OCI-M2 (cell line): ENCODE results near the gene ACSL4.
"Not testable (repeated sequence)": the region's sequence is repeated elsewhere in the genome, so short reads cannot be mapped to it uniquely, and the experiment has no call there.

Source experiments
- DNase-seq: peaks from one replicate; lab custom pipeline; 2025; ENCODE audit not compliant: unreplicated experiment; lab: John Stamatoyannopoulos, UW

ACSL4 gene

GRCh38 chrX:109672239-109672638 lies 60.8 kb downstream of the ACSL4 start:
- DNase-seq = no peak

DNA sequence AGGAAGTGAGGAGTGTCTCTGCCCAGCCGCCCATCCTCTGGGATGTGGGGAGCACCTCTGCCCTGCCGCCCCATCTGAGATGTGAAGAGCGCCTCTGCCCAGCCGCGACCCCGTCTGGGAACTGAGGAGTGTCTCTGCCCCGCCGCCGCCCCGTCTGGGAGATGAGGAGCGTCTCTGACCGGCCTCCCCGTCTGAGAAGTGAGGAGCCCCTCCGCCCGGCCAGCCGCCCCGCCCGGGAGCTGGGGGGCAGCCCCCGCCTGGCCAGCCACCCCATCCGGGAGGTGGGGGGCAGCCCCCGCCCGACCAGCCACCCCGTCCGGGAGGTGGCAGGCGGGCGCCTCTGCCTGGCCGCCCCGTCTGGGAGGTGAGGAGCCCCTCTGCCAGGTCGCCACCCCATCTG lies 61.9 kb downstream of the ACSL4 start:
- DNase-seq = not testable (repeated sequence)

DNA sequence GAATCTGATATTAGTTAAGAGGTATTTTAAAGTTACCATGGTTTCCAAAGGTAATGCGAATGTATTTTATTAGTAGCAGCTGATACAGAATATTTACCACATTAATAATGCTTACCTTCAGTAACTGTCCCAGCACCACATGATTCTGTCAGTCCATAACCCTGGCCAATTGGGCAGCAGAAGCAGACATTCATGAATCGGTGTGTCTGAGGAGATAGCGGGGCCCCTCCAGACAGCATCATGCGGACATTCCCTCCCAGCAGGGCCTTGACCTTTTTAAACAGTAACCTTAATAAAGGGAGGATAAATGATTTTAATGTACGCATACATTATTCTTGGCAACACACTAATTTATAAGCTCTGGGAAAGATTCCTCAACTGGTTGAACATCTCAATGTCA lies 65.1 kb downstream of the ACSL4 start:
- no peak for DNase-seq

DNA sequence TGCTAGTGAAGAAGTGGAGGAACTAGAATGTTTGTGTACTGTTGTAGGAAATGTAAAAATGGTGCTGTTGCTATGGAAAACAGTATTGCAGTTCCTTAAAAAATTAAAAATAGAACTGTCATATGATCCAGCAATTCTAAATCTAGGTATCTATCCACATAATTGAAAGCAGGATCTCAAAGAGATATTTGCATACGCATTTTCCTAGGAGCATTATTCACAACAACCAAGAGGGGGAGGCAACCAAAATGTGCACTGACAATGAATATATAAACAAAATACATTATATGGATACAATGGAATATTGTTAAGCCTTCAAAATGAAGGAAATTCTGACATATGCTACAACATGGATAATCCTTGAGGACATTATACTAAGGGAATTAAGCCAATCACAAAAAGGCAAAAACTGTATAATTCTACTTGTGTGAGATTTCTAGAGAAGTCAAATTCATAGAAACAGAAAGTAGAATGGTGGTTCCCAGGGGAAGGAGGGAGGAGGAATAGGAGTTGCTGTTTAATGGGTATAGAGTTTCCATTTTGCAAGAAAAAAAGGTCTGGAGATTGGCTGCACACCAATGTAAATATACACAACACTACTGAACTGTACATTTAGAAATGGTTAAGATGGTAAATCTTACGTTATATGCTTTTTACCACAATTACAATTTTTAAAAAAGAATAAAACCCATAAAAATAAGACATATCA lies 72.5 kb downstream of the ACSL4 start:
- no peak for DNase-seq

GRCh38 chrX:109658391-109658790 lies 74.7 kb downstream of the ACSL4 start:
- no peak for DNase-seq

DNA sequence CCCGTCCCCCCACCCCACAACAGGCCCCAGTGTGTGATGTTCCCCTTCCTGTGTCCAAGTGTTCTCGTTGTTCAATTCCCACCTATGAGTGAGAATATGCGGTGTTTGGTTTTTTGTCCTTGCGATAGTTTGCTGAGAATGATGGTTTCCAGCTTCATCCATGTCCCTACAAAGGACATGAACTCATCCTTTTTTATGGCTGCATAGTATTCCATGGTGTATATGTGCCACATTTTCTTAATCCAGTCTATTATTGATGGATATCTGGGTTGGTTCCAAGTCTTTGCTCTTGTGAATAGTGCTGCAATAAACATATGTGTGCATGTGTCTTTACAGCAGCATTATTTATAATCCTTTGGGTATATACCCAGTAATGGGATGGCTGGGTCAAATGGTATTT lies 75.7 kb downstream of the ACSL4 start:
- DNase-seq = not testable (repeated sequence)

GRCh38 chrX:109656774-109657173 lies 76.3 kb downstream of the ACSL4 start:
- no peak for DNase-seq

DNA sequence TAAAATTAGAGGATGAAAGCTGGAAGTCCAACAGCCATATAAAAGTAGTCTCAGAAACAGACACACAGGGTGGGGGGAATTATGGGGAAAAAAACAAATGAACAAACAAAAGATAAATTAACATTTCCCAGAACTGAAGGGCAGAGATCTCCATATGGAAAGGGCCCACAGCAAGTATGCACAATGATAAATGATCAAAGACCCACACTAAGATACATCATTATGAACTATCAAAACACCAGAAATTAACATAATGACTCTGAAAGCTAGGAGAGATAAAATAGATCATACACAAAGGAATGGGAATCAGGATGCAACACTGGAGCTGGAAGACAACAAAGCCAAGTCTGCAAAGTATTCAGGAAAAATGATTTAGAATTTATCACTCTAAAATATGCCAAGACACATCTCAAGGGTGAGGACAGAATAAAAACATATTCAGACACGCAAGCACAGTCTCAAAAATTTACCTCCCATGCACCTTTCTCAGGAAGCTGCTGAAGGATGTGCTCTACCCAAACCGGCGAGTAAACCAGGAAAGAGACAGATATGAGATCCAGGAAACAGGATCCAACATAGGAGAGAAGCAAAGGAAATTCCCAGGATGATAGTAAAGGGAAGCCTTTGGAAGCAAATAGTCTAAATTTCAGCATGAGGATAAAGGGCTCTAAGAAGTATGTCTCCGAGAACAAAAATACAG lies 77.4 kb downstream of the ACSL4 start:
- DNase-seq = no peak

DNA sequence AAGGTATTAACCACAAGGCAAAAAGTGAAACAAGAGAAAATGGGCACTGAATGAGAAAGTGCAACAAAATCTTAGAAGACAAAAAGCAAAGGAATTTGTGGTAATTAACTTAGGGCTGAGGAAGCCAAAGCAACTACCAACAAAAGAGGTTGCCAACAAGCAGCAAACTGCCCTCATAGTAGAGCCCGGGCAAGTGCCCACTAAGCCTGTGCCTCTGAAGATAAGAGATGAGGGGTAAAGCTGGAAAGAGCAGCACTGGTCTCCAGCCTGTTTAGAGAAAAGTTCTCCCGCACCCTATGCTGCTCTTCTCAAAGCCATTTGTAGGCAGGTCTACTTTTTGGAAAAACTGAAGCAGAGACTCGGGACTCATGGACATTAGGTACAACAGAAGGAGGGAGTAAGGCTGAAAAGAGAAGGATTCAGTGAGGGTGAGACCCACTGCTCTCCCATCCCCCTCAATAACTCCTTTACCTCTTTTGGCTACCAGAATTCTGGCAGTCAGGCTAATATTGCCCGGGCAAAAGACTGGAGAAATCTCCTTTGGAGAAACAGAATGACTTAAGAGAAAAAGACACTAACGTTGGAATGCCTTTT lies 78.4 kb downstream of the ACSL4 start:
- no peak for DNase-seq

DNA sequence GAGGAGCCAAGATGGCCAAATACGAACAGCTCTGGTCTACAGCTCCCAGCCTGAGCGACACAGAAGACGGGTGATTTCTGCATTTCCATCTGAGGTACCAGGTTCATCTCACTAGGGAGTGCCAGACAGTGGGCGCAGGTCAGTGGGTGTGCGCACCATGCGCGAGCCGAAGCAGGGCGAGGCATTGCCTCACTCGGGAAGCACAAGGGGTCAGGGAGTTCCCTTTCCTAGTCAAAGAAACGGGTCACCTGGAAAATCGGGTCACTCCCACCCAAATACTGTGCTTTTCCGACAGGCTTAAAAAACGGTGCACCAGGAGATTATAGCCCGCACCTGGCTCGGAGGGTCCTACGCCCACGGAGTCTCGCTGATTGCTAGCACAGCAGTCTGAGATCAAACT lies 88.4 kb downstream of the ACSL4 start:
- not testable (repeated sequence) for DNase-seq

DNA sequence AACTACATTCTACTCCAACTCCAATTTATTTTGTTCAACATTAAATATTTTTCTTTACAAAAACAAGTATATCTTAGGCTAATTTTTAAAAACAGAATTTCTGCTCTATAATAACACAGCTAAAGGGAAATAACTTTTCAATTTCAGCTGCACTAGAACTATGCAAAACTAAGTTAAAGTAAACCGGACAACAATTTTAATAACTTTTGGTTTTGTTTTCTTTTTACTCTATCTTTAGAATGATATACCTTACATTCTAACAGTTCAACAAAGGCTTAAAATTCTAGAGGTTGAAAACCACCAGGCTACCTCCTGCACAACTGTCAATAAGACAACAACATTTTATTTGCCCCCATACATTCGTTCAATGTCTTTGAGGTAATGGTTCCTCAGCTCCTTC lies 89.4 kb downstream of the ACSL4 start:
- DNase-seq = no peak

GRCh38 chrX:109638158-109638557 lies 94.9 kb downstream of the ACSL4 start:
- no peak for DNase-seq

GRCh38 chrX:109637477-109637876 lies 95.6 kb downstream of the ACSL4 start:
- not testable (repeated sequence) for DNase-seq

DNA sequence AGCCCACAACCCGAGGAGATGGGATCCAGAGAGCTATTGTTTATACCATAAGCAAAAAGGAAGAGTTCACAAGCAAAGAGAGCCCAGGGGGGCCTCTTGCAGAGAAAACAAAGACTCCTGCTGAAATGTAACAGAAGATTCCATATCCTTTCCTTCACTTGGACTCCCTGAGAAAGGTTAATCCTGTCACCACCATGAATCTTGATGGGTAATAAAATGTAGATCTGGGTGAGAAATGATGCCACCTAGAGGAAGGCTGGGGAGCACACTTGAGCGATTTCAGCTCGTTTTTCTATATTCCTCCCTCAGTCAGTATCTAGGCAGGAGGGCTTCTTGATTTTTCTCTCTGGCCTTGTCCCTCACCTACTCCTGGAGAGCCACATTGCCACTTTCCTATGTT lies 97.9 kb downstream of the ACSL4 start:
- DNase-seq = no peak

GRCh38 chrX:109632906-109633504 lies 100.1 kb downstream of the ACSL4 start:
- DNase-seq = no peak

DNA sequence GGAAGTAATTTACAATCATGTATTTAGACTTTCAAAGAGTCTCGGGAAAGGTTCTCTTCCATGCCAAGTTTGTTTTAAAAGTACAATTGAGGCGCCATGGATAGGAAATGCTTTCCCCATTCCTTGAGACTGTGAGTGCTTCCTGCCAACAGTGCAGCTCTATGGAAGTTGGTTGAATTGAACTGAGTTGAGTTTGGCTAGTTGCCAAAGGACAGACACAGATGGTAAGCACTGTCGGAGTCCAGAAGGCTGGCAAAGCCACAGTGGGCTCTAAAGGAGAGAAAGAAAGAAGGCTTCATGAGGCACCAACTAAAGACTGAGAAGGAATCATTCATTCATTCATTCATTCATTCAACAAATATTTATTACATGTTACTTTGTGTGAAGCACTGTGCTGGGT lies 103.7 kb downstream of the ACSL4 start:
- no peak for DNase-seq

DNA sequence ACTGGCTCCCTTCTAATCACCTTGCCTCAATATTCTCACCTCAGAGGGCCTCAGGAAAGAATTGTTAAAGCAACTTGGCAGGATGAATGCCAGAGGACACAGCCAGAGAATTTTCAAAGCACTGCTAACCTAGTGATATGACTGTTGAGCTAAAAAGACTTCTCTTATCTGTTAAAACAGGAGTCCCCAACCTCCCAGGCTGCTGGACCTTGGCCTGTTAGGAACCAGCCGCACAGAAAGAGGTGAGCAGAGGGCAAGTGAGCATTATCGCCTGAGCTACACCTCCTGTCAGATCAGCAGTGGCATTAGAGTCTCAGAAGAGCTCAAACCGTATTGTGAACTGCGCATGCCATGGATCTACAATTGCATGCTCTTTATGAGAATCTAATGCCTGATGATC lies 106.4 kb downstream of the ACSL4 start:
- DNase-seq = no peak

DNA sequence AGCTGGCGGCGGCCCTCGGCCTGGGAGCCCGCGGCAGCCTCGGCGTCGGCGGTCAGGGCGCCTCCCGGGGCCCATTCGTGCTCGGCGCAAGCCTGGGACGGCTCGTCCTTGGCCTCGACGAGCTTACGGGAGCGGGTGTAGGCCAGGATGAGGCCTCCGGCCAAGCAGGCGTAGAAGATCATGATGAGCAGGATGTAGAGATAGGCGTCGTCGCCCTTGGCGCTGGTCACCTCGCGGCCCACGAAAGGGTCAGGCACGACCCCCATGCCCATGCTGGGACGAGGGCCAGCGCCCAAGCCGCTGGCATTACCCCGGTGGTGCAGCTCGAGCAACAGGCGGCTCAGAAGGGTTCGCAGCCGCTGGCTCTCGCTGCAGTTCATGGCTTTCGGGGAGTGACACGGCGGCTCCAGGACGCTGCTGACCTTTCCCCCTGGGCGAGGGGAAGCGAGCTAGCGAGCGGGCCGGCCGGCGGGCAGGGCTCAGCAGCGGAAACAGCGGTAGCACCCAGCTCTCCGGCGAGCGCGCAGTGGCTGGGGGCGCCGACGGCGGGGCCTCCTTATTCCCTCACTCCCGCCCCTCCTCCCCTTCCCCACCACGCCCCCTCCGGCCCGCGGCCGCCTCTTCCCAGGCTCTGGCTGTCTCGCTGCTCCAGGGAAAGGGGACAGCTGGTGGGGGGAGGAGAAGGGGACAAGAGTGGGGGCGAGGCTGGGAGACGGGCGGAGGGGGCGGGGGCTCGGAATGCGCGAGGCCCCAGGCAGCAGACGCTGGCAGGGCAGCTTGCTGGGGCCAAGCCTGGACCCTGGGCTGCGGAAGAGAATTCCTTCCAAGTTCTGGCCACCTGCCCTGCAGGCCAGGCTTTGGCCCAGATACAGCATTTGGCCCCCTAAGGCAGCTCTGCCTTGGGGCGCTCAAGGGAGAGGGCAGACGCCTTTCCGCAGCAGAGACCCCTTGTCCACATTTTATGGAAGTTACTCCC lies 108.1 kb downstream of the ACSL4 start, which contains the start of gene KCNE5:
Gene KCNE5 (minus strand): TSS at position 532 of the 976 bp plus-strand sequence. CDS start 152 bp downstream, at position 380.
- no peak for DNase-seq

DNA sequence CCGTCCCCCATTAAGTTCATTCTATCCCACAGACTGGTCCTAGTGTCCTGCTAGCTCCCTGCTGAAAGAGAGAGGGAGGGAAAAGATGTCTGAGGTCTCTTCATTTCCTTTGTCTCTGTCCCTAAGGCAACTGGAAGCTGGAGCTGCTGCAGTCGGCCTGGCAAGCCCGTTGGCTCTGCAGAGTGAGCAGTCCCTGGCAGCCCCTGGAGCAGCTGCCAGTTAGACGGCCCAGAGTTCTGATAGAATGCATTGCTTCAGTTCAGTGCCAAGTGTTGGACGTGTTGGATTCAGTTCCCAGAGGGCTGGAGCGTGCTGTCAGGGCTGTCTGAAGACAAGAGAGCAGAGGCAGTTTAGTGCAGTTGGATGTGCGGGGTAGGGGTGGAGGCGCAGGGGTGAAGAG lies 109.1 kb downstream of the ACSL4 start:
- DNase-seq = no peak

DNA sequence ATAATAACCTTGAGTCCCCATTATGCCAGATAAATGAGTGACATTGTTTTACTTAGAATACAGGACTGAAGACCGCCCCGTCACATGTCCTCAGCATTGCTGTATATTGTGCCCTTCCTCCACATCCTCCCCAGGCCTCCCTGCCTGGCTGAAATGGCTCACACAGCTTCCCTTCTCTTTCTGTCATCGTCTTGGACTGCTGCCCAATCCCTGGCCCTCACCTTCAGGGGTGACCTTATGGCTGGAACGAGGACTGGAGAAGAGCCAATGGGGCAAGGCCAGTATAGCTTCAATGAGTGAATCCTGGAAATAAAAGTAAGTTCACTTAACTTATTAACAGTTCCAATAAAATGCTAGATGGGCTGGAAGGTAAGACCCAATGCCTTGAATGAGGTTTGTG lies 110.8 kb downstream of the ACSL4 start:
- DNase-seq = no peak

DNA sequence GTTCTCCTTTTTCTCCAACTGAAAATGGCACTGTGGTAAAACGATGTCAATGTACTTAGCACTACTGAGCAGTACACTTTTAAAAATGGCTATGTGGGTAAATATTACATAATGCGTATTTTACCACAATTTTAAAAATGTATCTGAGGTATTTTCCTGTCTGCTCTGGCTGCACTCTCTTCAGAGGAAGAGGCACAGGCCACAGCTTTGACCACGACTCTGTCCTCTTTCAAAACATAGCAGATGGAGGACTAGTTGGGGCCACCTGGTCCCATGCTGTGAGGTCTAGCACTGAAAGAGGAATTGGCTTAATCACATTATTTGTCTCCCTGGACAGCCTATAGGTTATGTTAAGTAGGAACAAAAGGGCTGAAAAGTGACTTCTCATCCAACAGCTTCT lies 113.3 kb downstream of the ACSL4 start:
- DNase-seq = no peak
